H1 (cell line): ENCODE data around the gene GABPB1. TPM values are rescaled to one million over a fixed set of nuclear protein-coding genes. Genes with fewer than 3 reads are reported as not detected.

Source experiments
- EGR1 ChIP-seq: IDR thresholded peaks from 2 replicates; pipeline ENCODE4 v1.6.1; 2011; ENCODE audit warnings: low read depth, low read length, borderline replicate concordance
- EP300 ChIP-seq, 2 experiments: IDR thresholded peaks; 1 replicate in 1 of 2; 2 replicates in 1 of 2; pipeline ENCODE4 v1.6.1; 2011 to 2012; ENCODE audit warnings: low read depth in 2 of 2, low read length in 2 of 2, mild to moderate bottlenecking in 2 of 2, borderline replicate concordance in 1 of 2, inconsistent platforms in 1 of 2, moderate library complexity in 1 of 2
- FOSL1 ChIP-seq: IDR thresholded peaks from 2 replicates; pipeline ENCODE4 v1.6.1; 2011; ENCODE audit warnings: mild to moderate bottlenecking, low read depth, low read length, moderate library complexity; ENCODE audit not compliant: insufficient read depth
- SP2 ChIP-seq: IDR thresholded peaks from 2 replicates; pipeline ENCODE4 v1.6.1; 2012; ENCODE audit warnings: mild to moderate bottlenecking, low read length, inconsistent platforms
- TAF1 ChIP-seq: IDR thresholded peaks from 2 replicates; pipeline ENCODE4 v1.6.1; 2011; ENCODE audit warnings: mild to moderate bottlenecking, low read depth, low read length
- polyA plus RNA-seq, 7 experiments: library from polyadenylated mRNA; depleted of rRNA in 3 of 7; stranded (reverse) in 5 of 7; unstranded in 2 of 7; fragments of >200 nt in 5 of 7; fragments of 200-250 nt in 2 of 7; gene quantifications; 1 replicate in 5 of 7; 2 replicates in 1 of 7; 4 replicates in 1 of 7; pipeline versions ENCODE4 v1.2.1 to v1.2.3, GENCODE V29; 2011 to 2013; ENCODE audit warnings: missing spikeins in 2 of 7, mixed read lengths in 2 of 7
- total RNA-seq: library from RNA; stranded (reverse); fragmentation: NEBNext Ultra II Directional; extraction: Animal tissue kit (Norgen Biotek cat#: 25700); gene quantifications from 2 replicates; pipeline ENCODE4 v1.2.1, GENCODE V29; 2021
- TF ChIP-seq, protein P1 (sequence below): IDR thresholded peaks from 2 replicates; pipeline ENCODE4 v1.6.1; 2012; ENCODE audit warnings: inconsistent platforms

The GABPB1 gene
- total and polyA plus RNA-seq, 2 of the 8 experiments (the other 6 are each of a cell fraction or from before 2014, with no cell fraction given) = 24.5 to 32.3 TPM

DNA sequence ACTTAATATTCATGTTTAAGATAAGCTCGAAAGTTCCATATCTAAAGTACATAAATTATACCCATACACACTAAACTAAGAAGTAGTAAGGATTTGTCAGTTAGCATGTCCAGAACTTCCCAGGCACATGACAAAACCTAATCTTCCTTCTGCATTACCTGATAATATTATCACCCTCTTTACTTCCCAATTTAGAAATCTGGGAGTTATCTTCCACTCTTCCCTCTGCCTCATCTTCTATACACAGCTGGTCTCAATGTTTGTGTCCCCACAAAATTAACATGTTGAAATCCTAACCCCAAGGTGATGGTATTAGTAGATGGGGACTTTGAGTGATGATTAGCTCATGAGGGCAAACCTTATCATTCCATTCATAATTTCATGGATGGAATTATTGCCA, 15.3 kb downstream of the GABPB1 start (continued):
- TF ChIP-seq, protein P1, sequence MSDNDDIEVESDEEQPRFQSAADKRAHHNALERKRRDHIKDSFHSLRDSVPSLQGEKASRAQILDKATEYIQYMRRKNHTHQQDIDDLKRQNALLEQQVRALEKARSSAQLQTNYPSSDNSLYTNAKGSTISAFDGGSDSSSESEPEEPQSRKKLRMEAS = no peak
- no peak for TF ChIP-seq TAF1
- TF ChIP-seq EGR1 = no peak
- TF ChIP-seq FOSL1 = no peak
- no peak for TF ChIP-seq SP2
- TF ChIP-seq EP300 (IDR thresholded peaks at IDR 0.05; ENCODE audit: borderline replicate concordance in 1 of 2, low read depth in 2 of 2, low read length in 2 of 2) = no peak
